WTC11 (cell line): ENCODE measurements around the gene SLC22A15. TPM values are rescaled to one million over a fixed set of nuclear protein-coding genes. Genes with fewer than 3 reads are reported as not detected.

Experiments
- ATAC-seq: fragments of 200-7000 bp; cut with Tn5 transposase; 2 replicates; pipeline ENCODE4 v1.10.0; 2021; ENCODE audit warnings: mild to moderate bottlenecking, moderate library complexity
- CTCF ChIA-PET: fragments of 300-600 bp; sonication (Branson Sonifier 250); formaldehyde crosslinking; loops from one replicate; lab custom pipeline; 2021; ENCODE audit warnings: antibody characterized with exemption; lab: Charles Lee
- POLR2A ChIA-PET: fragments of 350-600 bp; sonication (Branson Sonifier 250); formaldehyde crosslinking; loops from one replicate; lab custom pipeline; 2021; ENCODE audit warnings: antibody characterized with exemption; lab: Charles Lee
- DNase-seq: peaks from one replicate; pipeline ENCODE4 v3.0.0; 2021; ENCODE audit warnings: low spot score
- H3K27ac Mint-ChIP-seq: 2 replicates; pipeline ENCODE4 v1.8.0; 2021; ENCODE audit warnings: mixed read lengths
- H3K27me3 Mint-ChIP-seq: 2 replicates; pipeline ENCODE4 v1.8.0; 2021; ENCODE audit warnings: low read depth, mild to moderate bottlenecking, moderate library complexity, mixed read lengths
- H3K36me3 Mint-ChIP-seq: 2 replicates; pipeline ENCODE4 v1.8.0; 2021; ENCODE audit warnings: mixed read lengths
- H3K4me1 Mint-ChIP-seq: 2 replicates; pipeline ENCODE4 v1.8.0; 2022; ENCODE audit warnings: mixed read lengths
- H3K4me3 Mint-ChIP-seq: 2 replicates; pipeline ENCODE4 v1.8.0; 2021; ENCODE audit warnings: mild to moderate bottlenecking, moderate library complexity, mixed read lengths
- H3K9me3 Mint-ChIP-seq: 2 replicates; pipeline ENCODE4 v1.8.0; 2021; ENCODE audit warnings: mixed read lengths
- ARID4B ChIP-seq: sonication (generic); formaldehyde crosslinking; IDR thresholded peaks from 2 replicates; pipeline ENCODE4 v1.8.0; 2023; ENCODE audit warnings: missing genetic modification reagents, mild to moderate bottlenecking, borderline replicate concordance
- ATF1 ChIP-seq: sonication (generic); formaldehyde crosslinking; IDR thresholded peaks from 2 replicates; pipeline ENCODE4 v1.8.1; 2023; ENCODE audit warnings: mild to moderate bottlenecking, moderate library complexity, missing genetic modification reagents
- CREM ChIP-seq: sonication (generic); formaldehyde crosslinking; IDR thresholded peaks from 2 replicates; pipeline ENCODE4 v1.8.1; 2022; ENCODE audit warnings: mild to moderate bottlenecking, missing genetic modification reagents, moderate library complexity
- IRF1 ChIP-seq: sonication (generic); formaldehyde crosslinking; IDR thresholded peaks from 2 replicates; pipeline ENCODE4 v1.8.0; 2023; ENCODE audit warnings: missing genetic modification reagents
- MAX ChIP-seq: sonication (generic); formaldehyde crosslinking; IDR thresholded peaks from 2 replicates; pipeline ENCODE4 v1.8.0; 2022; ENCODE audit warnings: mild to moderate bottlenecking, missing genetic modification reagents
- RORB ChIP-seq: fragments of 250-450 bp; sonication (Bioruptor Pico); IDR thresholded peaks from 2 replicates; pipeline ENCODE4 v1.9.0; 2021; ENCODE audit warnings: mild to moderate bottlenecking
- SOX15 ChIP-seq: fragments of 250-450 bp; sonication (Bioruptor Pico); IDR thresholded peaks from 2 replicates; pipeline ENCODE4 v1.9.0; 2021; ENCODE audit warnings: mild to moderate bottlenecking
- ZBTB43 ChIP-seq: sonication (generic); formaldehyde crosslinking; IDR thresholded peaks from 2 replicates; pipeline ENCODE4 v1.8.1; 2023; ENCODE audit warnings: mild to moderate bottlenecking, missing genetic modification reagents
- ZMAT4 ChIP-seq: fragments of 250-450 bp; sonication (Bioruptor Pico); IDR thresholded peaks from 2 replicates; pipeline ENCODE4 v1.9.0; 2021; ENCODE audit warnings: mild to moderate bottlenecking
- ZNF232 ChIP-seq: sonication (generic); formaldehyde crosslinking; IDR thresholded peaks from 2 replicates; pipeline ENCODE4 v1.8.0; 2022; ENCODE audit warnings: mild to moderate bottlenecking, missing genetic modification reagents
- ZNF416 ChIP-seq: fragments of 250-450 bp; sonication (Bioruptor Pico); IDR thresholded peaks from 2 replicates; pipeline ENCODE4 v1.9.0; 2021; ENCODE audit warnings: mild to moderate bottlenecking, inconsistent platforms
- total RNA-seq: library from RNA; stranded (reverse); gene quantifications from 3 replicates; pipeline ENCODE4 v1.2.3, GENCODE V29; 2021
- TF ChIP-seq, protein P1 (sequence below): fragments of 200-600 bp; IDR thresholded peaks from 2 replicates; pipeline ENCODE4 v1.8.0; 2022; ENCODE audit warnings: antibody characterized with exemption

SLC22A15 gene
- total RNA-seq, 1 experiment from 2014 or later, result 4.5 TPM

GRCh38 chr1:116111524-116112021, 135.3 kb downstream of the SLC22A15 start (continued):
- TF ChIP-seq, protein P1, sequence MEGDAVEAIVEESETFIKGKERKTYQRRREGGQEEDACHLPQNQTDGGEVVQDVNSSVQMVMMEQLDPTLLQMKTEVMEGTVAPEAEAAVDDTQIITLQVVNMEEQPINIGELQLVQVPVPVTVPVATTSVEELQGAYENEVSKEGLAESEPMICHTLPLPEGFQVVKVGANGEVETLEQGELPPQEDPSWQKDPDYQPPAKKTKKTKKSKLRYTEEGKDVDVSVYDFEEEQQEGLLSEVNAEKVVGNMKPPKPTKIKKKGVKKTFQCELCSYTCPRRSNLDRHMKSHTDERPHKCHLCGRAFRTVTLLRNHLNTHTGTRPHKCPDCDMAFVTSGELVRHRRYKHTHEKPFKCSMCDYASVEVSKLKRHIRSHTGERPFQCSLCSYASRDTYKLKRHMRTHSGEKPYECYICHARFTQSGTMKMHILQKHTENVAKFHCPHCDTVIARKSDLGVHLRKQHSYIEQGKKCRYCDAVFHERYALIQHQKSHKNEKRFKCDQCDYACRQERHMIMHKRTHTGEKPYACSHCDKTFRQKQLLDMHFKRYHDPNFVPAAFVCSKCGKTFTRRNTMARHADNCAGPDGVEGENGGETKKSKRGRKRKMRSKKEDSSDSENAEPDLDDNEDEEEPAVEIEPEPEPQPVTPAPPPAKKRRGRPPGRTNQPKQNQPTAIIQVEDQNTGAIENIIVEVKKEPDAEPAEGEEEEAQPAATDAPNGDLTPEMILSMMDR, result no peak
- TF ChIP-seq MAX (CRISPR knock-in tag) (no peak), ARID4B (CRISPR knock-in tag) (no peak), ATF1 (CRISPR knock-in tag) (no peak), ZNF232 (CRISPR knock-in tag) (no peak), RORB (CRISPR knock-in tag) (no peak), ZNF416 (CRISPR knock-in tag) (no peak)

DNA sequence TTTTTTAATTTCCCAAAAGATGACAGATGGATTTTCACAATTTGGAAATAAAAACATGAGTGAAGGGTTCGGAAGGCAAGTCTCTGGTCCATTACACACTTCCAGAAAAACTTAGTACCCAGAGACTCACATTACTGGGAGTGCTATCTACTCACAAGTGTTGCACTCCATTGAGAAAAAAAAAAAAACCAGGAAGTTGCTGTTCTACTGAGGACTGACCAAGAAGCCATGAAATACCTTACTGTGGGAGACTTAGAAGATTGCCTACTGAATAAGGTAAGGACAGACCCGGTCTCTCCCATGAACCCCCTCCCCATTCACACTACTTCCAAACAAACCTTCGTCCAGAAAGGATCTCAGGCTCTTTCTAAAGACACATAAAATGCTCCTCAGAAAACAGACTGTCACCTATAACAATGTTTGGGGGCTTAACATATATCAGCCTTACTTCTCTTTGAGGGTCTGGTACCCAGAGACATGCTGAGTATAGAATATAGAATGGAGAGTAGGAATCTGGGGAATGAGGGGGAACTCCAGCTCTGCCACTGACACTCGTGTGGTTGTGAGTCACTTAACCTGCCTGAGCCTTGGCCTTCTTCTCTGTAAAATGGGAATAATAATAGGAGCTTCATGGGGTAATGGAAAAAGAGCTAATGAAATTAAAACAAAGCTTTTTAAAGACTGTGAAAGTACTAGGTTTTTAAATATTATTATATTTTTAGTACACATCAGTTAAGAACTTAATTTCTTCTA, 136.3 kb downstream of the SLC22A15 start:
- no peak overlapping the region for H3K27ac Mint-ChIP-seq

More for the DNA sequence above, 136.3 kb downstream of the SLC22A15 start:
- H3K27me3 Mint-ChIP-seq, result no peaks in the 10 kb centered on the region
- no peaks in the 10 kb centered on the region for H3K9me3 Mint-ChIP-seq
- H3K4me1 Mint-ChIP-seq, result peaks cover 9% of the 10 kb centered on the region; the same call in 1 of the 2 replicates
- CTCF ChIA-PET, result interaction anchor here (0.6 kb wide), 1 partner anchor 27 kb away, joined by 4 read pairs; no protein-coding TSS in a partner anchor
- TF ChIP-seq SOX15, result no peak
- TF ChIP-seq IRF1 (CRISPR knock-in tag), result no peak
- TF ChIP-seq CREM, result no peak
- no peak for TF ChIP-seq ZMAT4 (CRISPR knock-in tag)
- TF ChIP-seq ZBTB43 (CRISPR knock-in tag), result no peak
- H3K4me3 Mint-ChIP-seq, result no peak overlapping the region
- POLR2A ChIA-PET, result no interaction called here
- DNase-seq (no peak), ATAC-seq (no peak)
- no peaks in the 10 kb centered on the region for H3K36me3 Mint-ChIP-seq
